Liver (tissue), 9 donors: ENCODE results near the gene ADAMTS7. TPM values are rescaled to one million over a fixed set of nuclear protein-coding genes. Genes with fewer than 3 reads are reported as not detected.
"Not testable (repeated sequence)": the region's sequence is repeated elsewhere in the genome, so short reads cannot be mapped to it uniquely, and the experiment has no call there.

Source experiments
- DNase-seq: peaks from one replicate; pipeline ENCODE4 v3.0.0-alpha.2; 2017; ENCODE audit warnings: low spot score
- H3K27ac ChIP-seq, 2 donors: one replicate each; pipeline ENCODE4 v1.7.0; 2013; ENCODE audit warnings: inconsistent platforms in 2 of 2, low read length in 2 of 2, control low read depth in 1 of 2, low read depth in 1 of 2, mild to moderate bottlenecking in 1 of 2
- H3K27me3 ChIP-seq, 4 donors: one replicate each; pipeline versions ENCODE4 v1.6.1 to v1.7.0; 2013; ENCODE audit warnings: low read length in 3 of 4, inconsistent platforms in 1 of 4, mild to moderate bottlenecking in 1 of 4, moderate library complexity in 1 of 4; ENCODE audit not compliant: control insufficient read depth in 4 of 4, insufficient read depth in 4 of 4
- H3K36me3 ChIP-seq, 4 donors: one replicate each; pipeline versions ENCODE4 v1.6.1 to v1.7.0; 2013; ENCODE audit warnings: low read length in 3 of 4, mild to moderate bottlenecking in 3 of 4, low read depth in 1 of 4, moderate library complexity in 1 of 4; ENCODE audit not compliant: control insufficient read depth in 4 of 4, insufficient read depth in 3 of 4
- H3K4me1 ChIP-seq, 4 donors: one replicate each; pipeline versions ENCODE4 v1.6.1 to v1.7.0; 2013; ENCODE audit warnings: low read length in 3 of 4, mild to moderate bottlenecking in 3 of 4, moderate library complexity in 1 of 4; ENCODE audit not compliant: control insufficient read depth in 4 of 4, insufficient read depth in 4 of 4
- H3K4me3 ChIP-seq, 3 donors: one replicate each; pipeline versions ENCODE4 v1.6.1 to v1.7.0; 2013; ENCODE audit warnings: low read length in 3 of 3, control low read depth in 1 of 3, low read depth in 1 of 3, mild to moderate bottlenecking in 1 of 3
- H3K9ac ChIP-seq, 2 donors: one replicate each; pipeline ENCODE4 v1.7.0; 2013; ENCODE audit warnings: low read length in 2 of 2, mild to moderate bottlenecking in 2 of 2, moderate library complexity in 2 of 2, control low read depth in 1 of 2, low read depth in 1 of 2
- H3K9me3 ChIP-seq, 4 donors: one replicate each; pipeline versions ENCODE4 v1.6.1 to v1.7.0; 2013; ENCODE audit warnings: low read length in 3 of 4; ENCODE audit not compliant: control insufficient read depth in 4 of 4
- ATF3 ChIP-seq: IDR thresholded peaks from 2 replicates; pipeline ENCODE4 v1.6.1; 2016; ENCODE audit warnings: antibody characterized with exemption
- EGR1 ChIP-seq, 2 donors: IDR thresholded peaks; 2 replicates each; pipeline ENCODE4 v1.6.1; 2016 to 2018; ENCODE audit warnings: antibody characterized with exemption in 2 of 2, low read depth in 2 of 2
- FOXA1 ChIP-seq: IDR thresholded peaks from 2 replicates; pipeline ENCODE4 v1.6.1; 2016; ENCODE audit warnings: antibody characterized with exemption
- FOXA2 ChIP-seq: IDR thresholded peaks from 2 replicates; pipeline ENCODE4 v1.6.1; 2016; ENCODE audit warnings: antibody characterized with exemption
- GABPA ChIP-seq, 2 donors: IDR thresholded peaks in 1 of 2; conservative IDR thresholded peaks in 1 of 2; 2 replicates each; pipeline ENCODE4 v1.6.1; 2016; ENCODE audit warnings: antibody characterized with exemption in 2 of 2, mild to moderate bottlenecking in 1 of 2, moderate library complexity in 1 of 2
- HNF4A ChIP-seq, 2 donors: conservative IDR thresholded peaks; 2 replicates each; pipeline ENCODE4 v1.6.1; 2016; ENCODE audit warnings: antibody characterized with exemption in 2 of 2, mild to moderate bottlenecking in 2 of 2
- JUND ChIP-seq, 2 donors: IDR thresholded peaks; 2 replicates each; pipeline ENCODE4 v1.6.1; 2016; ENCODE audit warnings: antibody characterized with exemption in 2 of 2
- MAX ChIP-seq: IDR thresholded peaks from 2 replicates; pipeline ENCODE4 v1.6.1; 2016; ENCODE audit warnings: antibody characterized with exemption
- NR2F2 ChIP-seq: IDR thresholded peaks from 2 replicates; pipeline ENCODE4 v1.6.1; 2016; ENCODE audit warnings: antibody characterized with exemption
- RAD21 ChIP-seq, 2 donors: IDR thresholded peaks; 2 replicates each; pipeline ENCODE4 v1.6.1; 2016; ENCODE audit warnings: antibody characterized with exemption in 2 of 2, mild to moderate bottlenecking in 2 of 2
- RXRA ChIP-seq, 2 donors: IDR thresholded peaks; 2 replicates each; pipeline ENCODE4 v1.6.1; 2017 to 2018; ENCODE audit warnings: antibody characterized with exemption in 2 of 2, mild to moderate bottlenecking in 1 of 2
- SP1 ChIP-seq: IDR thresholded peaks from 2 replicates; pipeline ENCODE4 v1.6.1; 2018; ENCODE audit warnings: antibody characterized with exemption, mild to moderate bottlenecking
- TAF1 ChIP-seq: conservative IDR thresholded peaks from 2 replicates; pipeline ENCODE4 v1.6.1; 2016; ENCODE audit warnings: antibody characterized with exemption, mild to moderate bottlenecking
- YY1 ChIP-seq: IDR thresholded peaks from 2 replicates; pipeline ENCODE4 v1.6.1; 2016; ENCODE audit warnings: antibody characterized with exemption, mild to moderate bottlenecking
- ZBTB33 ChIP-seq: IDR thresholded peaks from 2 replicates; pipeline ENCODE4 v1.6.1; 2016; ENCODE audit warnings: antibody characterized with exemption
- WGBS: extraction: QIAGEN DNeasy Blood & Tissue Kit; methylation state at CpG from one replicate; pipeline ENCODE4 v1.1.7; 2013; 5-methylcytosine and 5-hydroxymethylcytosine counted together
- polyA plus RNA-seq, 2 donors: library from polyadenylated mRNA; stranded (reverse) in 1 of 2; unstranded in 1 of 2; fragments of 200-250 nt in 1 of 2; fragments of >200 nt in 1 of 2; fragmentation: Nextera tagmentation in 1 of 2; extraction: Ambion mirVana in 1 of 2; gene quantifications; one replicate each; pipeline versions ENCODE4 v1.2.1 to v1.2.3, GENCODE V29; 2013 to 2015
- total RNA-seq, 2 donors: library from RNA; depleted of rRNA; stranded (reverse); fragments of >200 nt; gene quantifications; one replicate each; pipeline ENCODE4 v1.2.3, GENCODE V29; 2014
- donor health status: healthy.
- donor health status: healthy.
- donor health status: healthy.
- donor health status: healthy.
- donor health status: healthy.

Gene ADAMTS7
- total and polyA plus RNA-seq, 4 donors, result 0.13 to 2.4 (median 1.3) TPM

- Histone ChIP-seq H3K4me1 (no peaks in the 10 kb centered on the region), H3K4me3 (no peak overlapping the region), H3K27ac (peak overlapping the region in 1 of 2 donors; percentile 3), H3K36me3 (no peaks in the 10 kb centered on the region), H3K9ac (no peak overlapping the region), H3K27me3 (no peaks in the 10 kb centered on the region), H3K9me3 (no peaks in the 10 kb centered on the region)
- no peak for DNase-seq
- TF ChIP-seq FOXA1 (no peak), ATF3 (no peak), TAF1 (no peak), RXRA (IDR thresholded peaks at IDR 0.05) (no peak), MAX (no peak), NR2F2 (no peak), EGR1 (IDR thresholded peaks at IDR 0.05; ENCODE audit: low read depth in 2 of 2) (no peak), JUND (IDR thresholded peaks at IDR 0.05) (no peak), SP1 (no peak), HNF4A (conservative IDR thresholded peaks at IDR 0.05) (no peak)
- WGBS, result 81% methylated on average over 3 of the region's 3 CpGs
Measured at GRCh38 chr15:78761891-78762385, 49.3 kb downstream of the ADAMTS7 start.

- TF ChIP-seq GABPA (IDR thresholded peaks at IDR 0.05 in 1 of 2, conservative IDR thresholded peaks at IDR 0.05 in 1 of 2), result peak in 1 of 2 donors; percentile 36
- peak; percentile 90 for TF ChIP-seq NR2F2
- 75% methylated on average over 9 of the region's 9 CpGs for WGBS
- H3K27ac ChIP-seq, result peak overlapping the region in 1 of 2 donors; percentile 3
- H3K27me3 ChIP-seq, H3K4me1 ChIP-seq, H3K4me3 ChIP-seq, H3K36me3 ChIP-seq, DNase-seq, H3K9me3 ChIP-seq, H3K9ac ChIP-seq: not testable (repeated sequence)
Measured at GRCh38 chr15:78761475-78761874, 49.8 kb downstream of the ADAMTS7 start.

- peak overlapping the region in 1 of 2 donors; percentile 35 for H3K27ac ChIP-seq
- H3K27me3 ChIP-seq, result no peaks in the 10 kb centered on the region
- H3K9ac ChIP-seq, result no peak overlapping the region
- H3K9me3 ChIP-seq, result no peaks in the 10 kb centered on the region
- DNase-seq, result no peak
- no peak overlapping the region for H3K4me3 ChIP-seq
- no peaks in the 10 kb centered on the region for H3K36me3 ChIP-seq
- TF ChIP-seq TAF1 (no peak), YY1 (no peak), RXRA (IDR thresholded peaks at IDR 0.05) (no peak), RAD21 (IDR thresholded peaks at IDR 0.05) (no peak), FOXA2 (no peak), SP1 (no peak), ATF3 (no peak), ZBTB33 (no peak), GABPA (IDR thresholded peaks at IDR 0.05 in 1 of 2, conservative IDR thresholded peaks at IDR 0.05 in 1 of 2) (no peak), FOXA1 (no peak)
- H3K4me1 ChIP-seq, result no peaks in the 10 kb centered on the region
- WGBS, result 91% methylated on average over 7 of the region's 8 CpGs
Measured at GRCh38 chr15:78761020-78761419, 50.2 kb downstream of the ADAMTS7 start.

GRCh38 chr15:78760091-78760882, 51.0 kb downstream of the ADAMTS7 start:
- H3K27ac ChIP-seq, DNase-seq, H3K36me3 ChIP-seq, H3K9ac ChIP-seq, H3K27me3 ChIP-seq, H3K9me3 ChIP-seq, H3K4me3 ChIP-seq, H3K4me1 ChIP-seq: not testable (repeated sequence)
- WGBS, result 40% methylated on average over 11 of the region's 13 CpGs

- WGBS, result 77% methylated on average over 35 of the region's 35 CpGs
Measured at GRCh38 chr15:78759361-78759998, 51.8 kb downstream of the ADAMTS7 start.

More at GRCh38 chr15:78759361-78759998, 51.8 kb downstream of the ADAMTS7 start:
- not testable (repeated sequence) for H3K27me3 ChIP-seq, H3K9me3 ChIP-seq, H3K36me3 ChIP-seq, H3K4me1 ChIP-seq, H3K4me3 ChIP-seq, H3K9ac ChIP-seq, H3K27ac ChIP-seq, DNase-seq
